Right hindlimb (tissue), 1 donor: ENCODE measurements around the gene ROR1.

Experiments
- DNase-seq: peaks from one replicate; pipeline ENCODE4 v3.0.0-alpha.2; 2018

ROR1 gene

GRCh38 chr1:63982201-63982600 is 208.4 kb downstream of the ROR1 start:
- no peak for DNase-seq

DNA sequence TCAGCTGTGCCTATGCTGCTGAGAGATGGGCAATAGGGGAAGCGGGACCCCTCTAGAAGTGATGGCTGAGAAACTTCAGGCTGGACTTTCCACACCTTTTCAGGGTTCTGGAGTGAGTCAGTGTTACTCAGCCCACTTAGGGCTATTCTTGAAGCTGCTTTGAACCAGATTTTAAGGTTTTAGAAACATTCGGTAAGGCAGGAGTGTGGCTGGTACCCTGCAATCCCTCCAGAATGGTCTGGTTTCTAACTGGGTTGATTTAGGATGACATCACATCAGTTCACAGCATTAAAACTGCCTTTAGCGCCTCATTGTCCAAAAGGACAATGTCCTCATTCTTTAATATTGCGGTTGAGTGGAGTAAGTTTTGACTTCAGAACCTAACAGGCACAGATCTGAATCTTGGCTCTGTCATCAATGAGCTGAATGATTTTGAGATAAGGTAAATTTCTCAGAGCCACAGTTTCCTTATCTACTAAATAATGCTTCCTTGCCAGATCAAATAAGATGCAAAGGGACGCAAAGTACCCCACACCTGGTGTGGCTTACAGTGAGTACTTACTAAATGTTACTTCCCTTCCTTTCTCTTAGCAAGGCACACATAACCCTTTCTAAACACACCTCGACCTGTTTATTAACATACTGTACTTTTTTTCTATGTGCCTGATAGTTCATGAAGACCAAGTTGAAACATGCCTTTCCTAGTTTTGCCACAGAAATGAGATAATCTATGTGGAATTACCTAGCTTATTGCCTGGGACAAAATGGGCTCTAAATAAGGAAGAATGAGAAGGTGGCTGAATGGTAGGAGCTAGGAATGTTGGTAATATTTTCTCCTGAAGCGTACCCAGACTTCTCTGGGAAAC is 209.8 kb downstream of the ROR1 start:
- DNase-seq: no peak

DNA sequence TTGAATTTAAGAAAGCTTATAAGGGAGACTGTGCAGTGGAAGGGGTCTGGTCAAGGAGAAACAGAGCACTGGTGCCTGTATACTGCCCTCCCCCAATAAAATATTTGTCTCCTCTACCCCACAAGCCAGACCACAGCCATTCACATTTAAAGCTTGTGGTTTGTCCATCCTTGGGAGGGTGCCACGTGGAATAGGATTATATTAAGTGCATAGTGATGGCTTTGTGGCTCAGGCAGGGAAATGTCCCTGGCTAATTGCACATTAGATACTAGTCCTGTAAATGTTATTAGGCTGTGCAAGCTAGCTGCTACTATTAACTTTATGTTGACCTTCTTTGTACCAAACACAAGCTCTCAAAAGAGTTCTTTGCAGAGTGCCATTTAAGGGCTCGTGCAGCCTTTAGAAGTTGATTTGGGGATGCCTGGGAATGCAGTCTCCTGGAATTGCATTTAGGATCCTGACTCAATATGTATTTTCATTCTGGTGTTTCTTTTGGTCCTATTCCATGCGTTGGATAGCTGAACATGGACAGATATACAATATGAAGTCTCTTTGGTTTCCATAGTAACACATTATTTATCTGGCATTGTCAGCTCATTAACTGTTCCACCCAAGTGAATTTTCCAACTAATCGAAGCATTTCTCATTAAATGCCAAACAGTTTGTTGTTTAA is 210.6 kb downstream of the ROR1 start:
- DNase-seq: peak; percentile 69

- no peak for DNase-seq
These were observed 211.1 kb downstream of the ROR1 start for GRCh38 chr1:63984930-63985290.

- no peak for DNase-seq
These were observed 213.3 kb downstream of the ROR1 start for GRCh38 chr1:63987014-63987627.

DNA sequence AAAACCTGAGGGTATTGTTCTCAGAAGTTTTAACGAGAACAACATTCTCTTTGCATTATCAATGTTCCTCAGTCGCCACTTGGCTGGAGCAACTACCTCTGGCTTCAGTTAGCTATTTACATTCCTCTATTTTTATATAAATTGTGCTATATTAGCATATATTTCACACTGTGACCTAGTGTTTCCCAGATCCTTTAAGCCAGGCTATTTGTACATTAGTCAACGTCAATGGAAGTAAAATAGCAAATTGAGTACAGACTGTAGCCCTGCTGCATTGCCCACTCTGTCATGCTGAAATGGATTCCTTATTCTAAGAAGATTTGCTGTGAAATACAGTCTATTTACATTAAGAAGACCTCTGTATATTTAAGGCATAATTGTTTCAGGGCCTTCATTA is 213.8 kb downstream of the ROR1 start:
- no peak for DNase-seq

DNA sequence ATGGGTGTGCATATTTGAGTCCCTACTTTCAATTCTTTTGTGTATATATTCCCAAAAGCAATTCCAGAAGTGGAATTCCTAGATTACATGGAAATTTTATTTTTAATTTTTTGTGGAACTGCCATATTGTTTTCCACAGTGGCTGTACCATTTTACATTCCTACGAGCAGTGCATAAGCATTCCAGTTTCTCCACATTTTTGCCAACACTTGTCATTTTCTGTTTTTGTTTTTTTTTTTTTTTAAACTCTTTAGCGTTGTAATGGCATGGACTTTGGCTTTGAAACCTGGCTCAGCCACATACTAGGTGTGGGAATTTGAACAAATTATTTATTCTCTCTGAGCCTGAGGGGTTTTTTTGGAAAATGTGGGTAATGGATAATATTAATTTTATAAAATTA is 215.1 kb downstream of the ROR1 start:
- no peak for DNase-seq

GRCh38 chr1:63991685-63992084 is 217.9 kb downstream of the ROR1 start:
- DNase-seq: no peak

- DNase-seq: no peak
These were observed 226.2 kb downstream of the ROR1 start for GRCh38 chr1:64000021-64000420.

DNA sequence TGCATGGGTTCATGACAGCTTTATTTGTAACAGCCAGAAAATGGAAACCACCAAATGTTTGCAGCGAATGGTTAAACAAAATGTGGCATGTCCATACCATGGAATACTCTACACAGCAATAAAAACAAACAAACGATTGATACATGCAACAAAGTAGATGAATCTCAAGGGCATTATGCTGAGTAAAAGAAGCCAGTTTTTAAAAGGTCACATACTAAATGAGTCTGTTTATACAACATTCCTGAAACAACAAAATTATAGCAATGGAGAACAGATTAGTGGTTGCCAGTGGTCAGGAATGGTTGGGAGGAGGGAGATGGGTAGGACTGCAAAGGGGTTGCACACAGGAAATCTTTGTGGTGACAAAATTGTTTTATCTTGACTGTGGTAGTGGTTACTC is 227.2 kb downstream of the ROR1 start:
- no peak for DNase-seq

DNA sequence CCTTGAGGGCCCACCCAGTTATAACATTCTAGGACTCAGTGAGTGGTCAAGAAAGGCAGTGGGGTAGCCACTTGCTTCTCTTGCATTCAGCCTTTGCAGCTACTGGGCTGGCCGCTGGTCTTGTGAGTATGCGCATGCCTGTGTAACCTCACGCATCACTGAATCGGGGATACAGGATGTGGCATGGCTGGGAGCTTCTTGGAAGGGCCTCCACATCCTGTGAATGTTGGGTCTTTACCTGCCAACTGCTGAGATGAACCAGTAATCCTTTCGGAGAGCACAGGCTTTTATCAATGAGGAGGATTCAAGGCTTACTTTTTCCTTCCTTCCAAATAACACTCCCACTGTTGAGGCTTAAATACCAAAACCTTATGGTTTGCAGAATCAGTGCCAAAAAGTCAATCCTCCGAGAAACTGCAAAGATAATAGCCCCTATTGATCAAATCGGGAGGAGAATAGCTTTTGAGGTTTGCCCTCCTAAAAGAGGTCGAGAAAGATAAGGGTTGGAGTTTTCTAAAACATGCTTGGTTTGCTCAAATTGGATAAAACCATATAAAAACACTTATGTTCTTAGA is 230.7 kb downstream of the ROR1 start:
- no peak for DNase-seq

DNA sequence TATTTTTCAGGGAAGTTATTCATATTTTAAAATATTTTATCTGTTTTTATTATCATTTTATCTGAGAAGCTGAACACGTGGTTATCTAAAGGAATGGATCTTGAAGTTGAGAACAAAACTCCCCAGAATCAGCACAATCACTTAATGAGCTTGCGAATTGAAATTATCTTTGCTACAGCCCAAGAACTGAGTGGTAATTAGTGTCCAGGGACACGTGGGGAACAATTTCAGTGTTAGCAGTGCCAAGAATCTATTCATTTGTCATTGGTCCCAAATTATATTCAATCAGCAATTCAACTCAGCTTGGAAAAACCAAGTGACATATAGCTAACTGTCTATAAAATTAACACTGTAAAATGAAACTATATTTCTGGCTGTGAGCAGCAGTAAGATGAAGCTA is 232.0 kb downstream of the ROR1 start:
- no peak for DNase-seq

DNA sequence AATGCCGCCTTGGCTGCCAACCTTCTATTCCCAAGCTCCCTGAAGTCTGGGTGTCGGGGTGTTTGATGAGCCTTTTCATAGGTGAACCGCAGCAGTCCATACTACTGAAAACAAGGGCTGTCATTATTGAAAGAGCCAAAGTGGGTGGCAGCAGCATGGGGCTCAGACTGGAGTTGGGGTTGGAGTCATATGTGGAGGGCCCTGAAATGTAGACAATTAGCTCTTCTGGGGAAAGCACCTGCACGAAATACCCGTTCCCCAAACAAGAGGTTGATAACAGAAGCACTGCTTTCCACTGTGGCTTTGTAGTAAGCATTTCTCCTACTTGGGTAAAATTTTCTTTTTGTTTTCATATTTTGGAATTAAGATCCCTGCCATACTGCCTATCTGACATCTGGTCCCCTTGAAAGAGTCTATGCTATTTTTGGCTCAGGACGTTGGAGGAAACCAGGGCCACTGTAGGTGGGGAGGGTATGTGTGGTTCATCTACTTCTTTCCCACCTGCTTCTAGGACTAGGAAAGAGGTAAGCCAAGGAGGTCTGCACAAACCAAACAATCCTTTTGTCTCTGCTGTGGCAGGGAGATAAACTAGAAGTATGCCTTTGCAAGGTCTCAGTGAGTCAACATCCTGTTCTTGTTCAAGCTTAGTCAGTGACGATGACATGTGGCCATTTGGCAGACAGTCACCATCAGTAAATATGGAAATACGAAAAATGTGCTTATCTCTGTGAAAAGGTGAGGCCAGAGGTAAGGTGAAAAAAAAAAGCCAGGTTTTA is 232.6 kb downstream of the ROR1 start:
- no peak for DNase-seq

DNA sequence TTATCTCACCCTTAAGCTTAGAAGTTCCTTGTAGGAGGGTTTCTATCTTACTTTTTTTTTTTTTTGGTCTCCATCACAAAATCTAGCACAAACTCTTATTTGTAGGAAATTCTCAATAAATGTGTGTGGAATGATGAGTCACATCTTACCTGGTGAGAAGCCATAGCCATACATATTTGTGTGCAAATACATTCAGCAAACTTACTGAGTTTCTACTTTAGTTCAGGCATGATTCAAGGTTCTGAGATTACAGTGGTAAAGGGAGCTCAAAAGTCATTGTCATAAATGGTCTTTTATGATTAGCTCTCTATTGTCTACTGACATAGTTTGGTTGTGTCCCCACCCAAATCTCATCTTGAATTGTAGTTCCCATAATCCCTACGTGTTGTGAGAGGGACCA is 236.5 kb downstream of the ROR1 start:
- DNase-seq: no peak

- DNase-seq: no peak
These were observed 239.6 kb downstream of the ROR1 start for GRCh38 chr1:64013395-64013794.

- DNase-seq: no peak
These were observed 246.0 kb downstream of the ROR1 start for GRCh38 chr1:64019818-64020217.

GRCh38 chr1:64021066-64021465 is 247.2 kb downstream of the ROR1 start:
- no peak for DNase-seq

DNA sequence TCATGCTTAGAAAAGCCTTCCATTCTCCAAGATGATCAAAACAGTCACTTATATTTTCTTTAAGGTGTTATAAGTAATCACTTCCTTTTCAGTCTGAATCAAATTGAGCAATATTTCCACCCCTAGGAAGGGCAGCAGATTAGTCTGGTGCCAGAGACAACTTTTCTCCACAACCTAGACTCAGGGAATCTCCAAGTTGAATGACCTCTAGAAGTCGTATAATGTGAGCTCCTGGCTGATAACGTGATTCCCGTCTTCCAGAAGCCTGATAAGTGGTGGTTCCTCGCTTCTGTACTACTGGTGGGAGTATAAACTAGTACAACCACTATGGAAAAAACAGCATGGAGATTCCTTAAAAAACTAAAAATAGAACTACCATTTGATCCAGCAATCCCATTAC is 251.2 kb downstream of the ROR1 start:
- DNase-seq: no peak

DNA sequence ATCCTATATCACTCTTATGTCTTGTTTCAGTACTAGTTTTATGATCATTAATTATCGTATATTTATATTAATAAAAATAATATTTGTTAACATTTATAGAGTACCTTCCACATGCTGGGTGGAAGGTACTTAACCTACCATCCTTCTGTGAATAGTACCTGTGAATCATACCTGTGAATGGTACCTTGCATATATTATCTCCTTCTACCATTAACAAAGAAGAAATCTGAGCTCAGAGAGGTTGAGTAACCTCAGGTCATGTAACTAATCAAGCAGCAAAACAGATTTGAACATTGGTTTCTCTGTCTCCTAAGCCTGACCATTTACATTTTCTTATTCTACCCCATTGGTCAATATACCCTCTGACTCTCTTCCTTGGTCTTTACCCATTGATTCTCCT is 255.2 kb downstream of the ROR1 start:
- no peak for DNase-seq

GRCh38 chr1:64030411-64030810 is 256.6 kb downstream of the ROR1 start:
- DNase-seq: no peak

GRCh38 chr1:64031236-64031635 is 257.4 kb downstream of the ROR1 start:
- no peak for DNase-seq

- no peak for DNase-seq
These were observed 259.9 kb downstream of the ROR1 start for GRCh38 chr1:64033667-64034220.

GRCh38 chr1:64036549-64036948 is 262.7 kb downstream of the ROR1 start:
- no peak for DNase-seq
